HFFc6 (cell line): ENCODE measurements around the gene XRN2. TPM values are rescaled to one million over a fixed set of nuclear protein-coding genes. Genes with fewer than 3 reads are reported as not detected.
"Not testable (repeated sequence)": the region's sequence is repeated elsewhere in the genome, so short reads cannot be mapped to it uniquely, and the experiment has no call there.

Source experiments
- DNase-seq: peaks from one replicate; pipeline ENCODE4 v3.0.0-alpha.2; 2018
- H3K27ac Mint-ChIP-seq: 2 replicates; pipeline ENCODE4 v1.8.0; 2020; ENCODE audit warnings: mild to moderate bottlenecking, mixed read lengths
- H3K27me3 Mint-ChIP-seq: 2 replicates; pipeline ENCODE4 v1.8.0; 2021; ENCODE audit warnings: mild to moderate bottlenecking, moderate library complexity, mixed read lengths; ENCODE audit not compliant: insufficient read depth
- H3K36me3 Mint-ChIP-seq: 2 replicates; pipeline ENCODE4 v1.8.0; 2021; ENCODE audit warnings: low read depth, mixed read lengths
- H3K4me1 Mint-ChIP-seq: 2 replicates; pipeline ENCODE4 v1.8.0; 2020; ENCODE audit warnings: low read depth, mixed read lengths
- H3K4me3 Mint-ChIP-seq: 2 replicates; pipeline ENCODE4 v1.8.0; 2020; ENCODE audit warnings: mild to moderate bottlenecking, moderate library complexity, mixed read lengths
- H3K9me3 Mint-ChIP-seq: 2 replicates; pipeline ENCODE4 v1.8.0; 2020; ENCODE audit warnings: mild to moderate bottlenecking, mixed read lengths
- CTCF ChIP-seq: fragments of 200-600 bp; sonication (generic); IDR thresholded peaks from 2 replicates; pipeline ENCODE4 v1.5.0; 2021; ENCODE audit warnings: antibody characterized with exemption, mild to moderate bottlenecking
- total RNA-seq, 6 experiments: library from RNA; stranded (reverse); fragmentation: NEBNext Ultra II Directional; extraction: Animal tissue kit (Norgen Biotek cat#: 25700); gene quantifications; 2 replicates in 1 of 6; 3 replicates in 5 of 6; pipeline ENCODE4 v1.2.3, GENCODE V29; 2021

XRN2 gene
- total RNA-seq, 6 experiments from 2014 or later: 53.3 to 66.1 (median 60.3) TPM

GRCh38 chr20:21399005-21399475, 95.9 kb downstream of the XRN2 start:
- Mint-ChIP-seq H3K9me3 (peaks cover 4% of the 10 kb centered on the region; the same call in 1 of the 2 replicates), H3K27ac (no peak overlapping the region), H3K4me3 (no peak overlapping the region), H3K36me3 (peaks cover 4% of the 10 kb centered on the region; the same call in 1 of the 2 replicates), H3K4me1 (no peaks in the 10 kb centered on the region), H3K27me3 (peaks cover 36% of the 10 kb centered on the region)
- TF ChIP-seq CTCF: no peak
- no peak for DNase-seq

- H3K27ac Mint-ChIP-seq: no peak overlapping the region
- H3K4me3 Mint-ChIP-seq: no peak overlapping the region
- H3K9me3 Mint-ChIP-seq: peaks cover 8% of the 10 kb centered on the region
- peaks cover 17% of the 10 kb centered on the region for H3K27me3 Mint-ChIP-seq
- DNase-seq: no peak
- H3K4me1 Mint-ChIP-seq: no peaks in the 10 kb centered on the region
- no peak for TF ChIP-seq CTCF
- no peaks in the 10 kb centered on the region for H3K36me3 Mint-ChIP-seq
These were observed 108.6 kb downstream of the XRN2 start for GRCh38 chr20:21411725-21412124.

- H3K4me1 Mint-ChIP-seq, H3K27ac Mint-ChIP-seq, H3K9me3 Mint-ChIP-seq, DNase-seq, H3K4me3 Mint-ChIP-seq, H3K36me3 Mint-ChIP-seq: not testable (repeated sequence)
- peaks cover 22% of the 10 kb centered on the region for H3K27me3 Mint-ChIP-seq
These were observed 110.9 kb downstream of the XRN2 start for GRCh38 chr20:21413996-21414395.

- not testable (repeated sequence) for H3K4me1 Mint-ChIP-seq, H3K36me3 Mint-ChIP-seq, DNase-seq, H3K9me3 Mint-ChIP-seq, H3K27ac Mint-ChIP-seq, H3K4me3 Mint-ChIP-seq
- peaks cover 14% of the 10 kb centered on the region for H3K27me3 Mint-ChIP-seq
These were observed 116.0 kb downstream of the XRN2 start for GRCh38 chr20:21419147-21419546.

GRCh38 chr20:21421601-21422236, 118.6 kb downstream of the XRN2 start:
- no peak overlapping the region for H3K4me3 Mint-ChIP-seq
- no peaks in the 10 kb centered on the region for H3K4me1 Mint-ChIP-seq
- H3K9me3 Mint-ChIP-seq: peaks cover 22% of the 10 kb centered on the region
- no peak for TF ChIP-seq CTCF
- H3K27ac Mint-ChIP-seq: no peak overlapping the region
- H3K36me3 Mint-ChIP-seq: peaks cover 7% of the 10 kb centered on the region
- DNase-seq: no peak
- H3K27me3 Mint-ChIP-seq: peaks cover 8% of the 10 kb centered on the region

- H3K4me1 Mint-ChIP-seq, H3K36me3 Mint-ChIP-seq, H3K27ac Mint-ChIP-seq, DNase-seq, H3K4me3 Mint-ChIP-seq, H3K27me3 Mint-ChIP-seq: not testable (repeated sequence)
- peaks cover 22% of the 10 kb centered on the region for H3K9me3 Mint-ChIP-seq
These were observed 120.6 kb downstream of the XRN2 start for GRCh38 chr20:21423712-21424111.

- H3K4me3 Mint-ChIP-seq: no peak overlapping the region
- no peak for TF ChIP-seq CTCF
- H3K27me3 Mint-ChIP-seq: peaks cover 10% of the 10 kb centered on the region
- peaks cover 22% of the 10 kb centered on the region for H3K9me3 Mint-ChIP-seq
- no peaks in the 10 kb centered on the region for H3K4me1 Mint-ChIP-seq
- DNase-seq: no peak
- H3K36me3 Mint-ChIP-seq: peaks cover 7% of the 10 kb centered on the region
- H3K27ac Mint-ChIP-seq: no peak overlapping the region
These were observed 121.7 kb downstream of the XRN2 start for GRCh38 chr20:21424846-21425245.
